T-helper 2 cell treated with Interferon-gamma antibody and Interleukin-4, amounts not matched to agents 5 μg/mL and 100 μg/mL, for 36 hours (primary cell): ENCODE data around the gene MINDY4.

Source experiments
- DNase-seq: peaks from one replicate; pipeline ENCODE4 v3.0.0; 2021; ENCODE audit warnings: low spot score
- H3K27ac Mint-ChIP-seq: one replicate; pipeline ENCODE4 v1.8.0; 2021; ENCODE audit warnings: mild to moderate bottlenecking, mixed read lengths
- H3K27me3 Mint-ChIP-seq: one replicate; pipeline ENCODE4 v1.8.0; 2021; ENCODE audit warnings: low read depth, mixed read lengths
- H3K36me3 Mint-ChIP-seq: one replicate; pipeline ENCODE4 v1.8.0; 2021; ENCODE audit warnings: low read depth, mixed read lengths
- H3K4me1 Mint-ChIP-seq: one replicate; pipeline ENCODE4 v1.8.0; 2021; ENCODE audit warnings: low read depth, mixed read lengths
- H3K4me3 Mint-ChIP-seq: one replicate; pipeline ENCODE4 v1.8.0; 2022; ENCODE audit warnings: mild to moderate bottlenecking, moderate library complexity, mixed read lengths
- H3K9me3 Mint-ChIP-seq: one replicate; pipeline ENCODE4 v1.8.0; 2021; ENCODE audit warnings: mixed read lengths

MINDY4 gene

GRCh38 chr7:30933124-30933974 is 162.1 kb downstream of the MINDY4 start:
- Mint-ChIP-seq H3K4me3 (no peak overlapping the region), H3K36me3 (no peaks in the 10 kb centered on the region), H3K4me1 (no peaks in the 10 kb centered on the region), H3K9me3 (no peaks in the 10 kb centered on the region), H3K27me3 (peaks cover 6% of the 10 kb centered on the region), H3K27ac (no peak overlapping the region)
- no peak for DNase-seq

- no peaks in the 10 kb centered on the region for H3K36me3 Mint-ChIP-seq
- H3K9me3 Mint-ChIP-seq = no peaks in the 10 kb centered on the region
- no peak for DNase-seq
- no peak overlapping the region for H3K4me3 Mint-ChIP-seq
- no peak overlapping the region for H3K27ac Mint-ChIP-seq
- no peaks in the 10 kb centered on the region for H3K4me1 Mint-ChIP-seq
- H3K27me3 Mint-ChIP-seq = peaks cover 6% of the 10 kb centered on the region
These were observed 163.0 kb downstream of the MINDY4 start for GRCh38 chr7:30934225-30934624.

- Mint-ChIP-seq H3K9me3 (no peaks in the 10 kb centered on the region), H3K4me1 (no peaks in the 10 kb centered on the region), H3K27ac (no peak overlapping the region), H3K36me3 (no peaks in the 10 kb centered on the region), H3K4me3 (no peak overlapping the region), H3K27me3 (peaks cover 12% of the 10 kb centered on the region)
- no peak for DNase-seq
These were observed 163.7 kb downstream of the MINDY4 start for GRCh38 chr7:30934732-30935568.

GRCh38 chr7:30935569-30935877 is 164.3 kb downstream of the MINDY4 start:
- H3K4me3 Mint-ChIP-seq = no peak overlapping the region
- H3K4me1 Mint-ChIP-seq = no peaks in the 10 kb centered on the region
- peaks cover 16% of the 10 kb centered on the region for H3K27me3 Mint-ChIP-seq
- peak; percentile 2 for DNase-seq
- H3K9me3 Mint-ChIP-seq = no peaks in the 10 kb centered on the region
- no peak overlapping the region for H3K27ac Mint-ChIP-seq
- H3K36me3 Mint-ChIP-seq = no peaks in the 10 kb centered on the region

GRCh38 chr7:30936650-30937245 is 165.5 kb downstream of the MINDY4 start:
- Mint-ChIP-seq H3K4me1 (no peaks in the 10 kb centered on the region), H3K36me3 (no peaks in the 10 kb centered on the region), H3K4me3 (no peak overlapping the region), H3K27ac (no peak overlapping the region), H3K9me3 (no peaks in the 10 kb centered on the region), H3K27me3 (peaks cover 21% of the 10 kb centered on the region)
- DNase-seq = no peak

- Mint-ChIP-seq H3K27ac (no peak overlapping the region), H3K9me3 (no peaks in the 10 kb centered on the region), H3K4me3 (no peak overlapping the region), H3K36me3 (no peaks in the 10 kb centered on the region), H3K27me3 (peaks cover 24% of the 10 kb centered on the region), H3K4me1 (no peaks in the 10 kb centered on the region)
- DNase-seq = no peak
These were observed 166.2 kb downstream of the MINDY4 start for GRCh38 chr7:30937416-30937815.

GRCh38 chr7:30938435-30939316 is 167.5 kb downstream of the MINDY4 start:
- Mint-ChIP-seq H3K36me3 (no peaks in the 10 kb centered on the region), H3K4me3 (no peak overlapping the region), H3K27ac (no peak overlapping the region), H3K4me1 (no peaks in the 10 kb centered on the region), H3K27me3 (peaks cover 29% of the 10 kb centered on the region), H3K9me3 (no peaks in the 10 kb centered on the region)
- DNase-seq = peak; percentile 57

- Mint-ChIP-seq H3K4me1 (no peaks in the 10 kb centered on the region), H3K9me3 (peaks cover 8% of the 10 kb centered on the region), H3K27ac (no peak overlapping the region), H3K27me3 (peaks cover 34% of the 10 kb centered on the region), H3K4me3 (no peak overlapping the region), H3K36me3 (no peaks in the 10 kb centered on the region)
- DNase-seq = no peak
These were observed 170.5 kb downstream of the MINDY4 start for GRCh38 chr7:30941582-30942323.
